NB4 (cell line): ENCODE results near the gene ALOX15B.

Experiments
- DNase-seq: peaks from one replicate; pipeline ENCODE4 v3.0.0; 2010; ENCODE audit warnings: low read depth
- H3K4me3 ChIP-seq: one replicate; pipeline ENCODE4 v1.5.1; 2011; ENCODE audit warnings: mild to moderate bottlenecking, low read depth, low read length, moderate library complexity
- MYC ChIP-seq: IDR thresholded peaks from 2 replicates; pipeline ENCODE4 v1.6.1; 2011; ENCODE audit warnings: low read depth, low read length
- POLR2A ChIP-seq: IDR thresholded peaks from 2 replicates; pipeline ENCODE4 v1.6.1; 2011; ENCODE audit warnings: mild to moderate bottlenecking; ENCODE audit not compliant: insufficient read length; ENCODE audit errors: extremely low read depth
- TF ChIP-seq, protein P1 (sequence below): IDR thresholded peaks from 2 replicates; pipeline ENCODE4 v1.6.1; 2011; ENCODE audit warnings: low read depth, low read length
- TF ChIP-seq, protein P2 (sequence below): IDR thresholded peaks from one replicate; pipeline ENCODE4 v1.5.1; 2012; ENCODE audit warnings: low read depth, low read length

The ALOX15B gene

DNA sequence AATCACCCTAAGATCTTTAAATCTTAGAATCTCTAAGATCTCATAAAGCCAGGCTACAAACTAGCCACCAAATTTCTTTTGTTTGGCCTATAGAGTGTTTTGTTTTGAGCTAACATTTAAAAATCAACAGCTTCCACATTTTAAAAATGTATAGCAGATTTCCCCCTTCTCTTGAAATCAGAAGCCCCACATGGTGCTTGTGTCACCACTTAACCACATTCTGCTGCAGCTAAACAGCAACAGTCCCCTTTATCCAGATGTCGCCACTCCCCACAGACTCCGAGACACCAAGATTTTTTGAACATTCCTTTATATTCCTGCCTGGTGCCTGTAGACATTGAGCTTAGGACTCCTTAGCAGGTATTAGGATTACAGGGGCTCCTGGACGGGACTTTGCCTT, 20.4 kb upstream of the ALOX15B start:
- peak; percentile 61 for DNase-seq
- H3K4me3 ChIP-seq: no peak overlapping the region
- no peak for TF ChIP-seq POLR2A
- TF ChIP-seq, protein P1, sequence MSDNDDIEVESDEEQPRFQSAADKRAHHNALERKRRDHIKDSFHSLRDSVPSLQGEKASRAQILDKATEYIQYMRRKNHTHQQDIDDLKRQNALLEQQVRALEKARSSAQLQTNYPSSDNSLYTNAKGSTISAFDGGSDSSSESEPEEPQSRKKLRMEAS: peak; percentile 31; the same call in 1 of the 2 replicates

DNA sequence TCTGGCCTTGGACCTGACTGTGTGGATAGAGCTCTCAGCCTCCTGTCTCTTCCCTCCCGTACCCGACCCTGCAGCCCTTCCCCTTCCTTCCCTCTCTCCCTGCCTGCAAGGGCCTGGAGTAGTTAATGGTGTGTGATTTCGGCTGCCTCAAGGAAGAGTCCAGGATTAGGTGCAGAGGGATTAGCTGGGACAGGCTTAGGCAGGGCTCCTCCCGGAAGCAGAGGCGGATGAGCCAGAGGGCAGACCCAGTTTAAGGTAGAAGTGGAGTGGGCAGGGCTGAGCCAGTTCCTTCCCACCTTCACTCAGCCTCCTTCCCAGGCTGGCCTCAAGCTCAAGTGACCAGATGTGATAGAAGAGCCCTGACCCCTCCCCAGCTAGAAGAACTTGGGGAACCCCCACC, 19.7 kb upstream of the ALOX15B start:
- DNase-seq: no peak
- no peak for TF ChIP-seq MYC
- TF ChIP-seq, protein P1: no peak
- TF ChIP-seq, protein P2, sequence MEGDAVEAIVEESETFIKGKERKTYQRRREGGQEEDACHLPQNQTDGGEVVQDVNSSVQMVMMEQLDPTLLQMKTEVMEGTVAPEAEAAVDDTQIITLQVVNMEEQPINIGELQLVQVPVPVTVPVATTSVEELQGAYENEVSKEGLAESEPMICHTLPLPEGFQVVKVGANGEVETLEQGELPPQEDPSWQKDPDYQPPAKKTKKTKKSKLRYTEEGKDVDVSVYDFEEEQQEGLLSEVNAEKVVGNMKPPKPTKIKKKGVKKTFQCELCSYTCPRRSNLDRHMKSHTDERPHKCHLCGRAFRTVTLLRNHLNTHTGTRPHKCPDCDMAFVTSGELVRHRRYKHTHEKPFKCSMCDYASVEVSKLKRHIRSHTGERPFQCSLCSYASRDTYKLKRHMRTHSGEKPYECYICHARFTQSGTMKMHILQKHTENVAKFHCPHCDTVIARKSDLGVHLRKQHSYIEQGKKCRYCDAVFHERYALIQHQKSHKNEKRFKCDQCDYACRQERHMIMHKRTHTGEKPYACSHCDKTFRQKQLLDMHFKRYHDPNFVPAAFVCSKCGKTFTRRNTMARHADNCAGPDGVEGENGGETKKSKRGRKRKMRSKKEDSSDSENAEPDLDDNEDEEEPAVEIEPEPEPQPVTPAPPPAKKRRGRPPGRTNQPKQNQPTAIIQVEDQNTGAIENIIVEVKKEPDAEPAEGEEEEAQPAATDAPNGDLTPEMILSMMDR: no peak
- TF ChIP-seq POLR2A: no peak

DNA sequence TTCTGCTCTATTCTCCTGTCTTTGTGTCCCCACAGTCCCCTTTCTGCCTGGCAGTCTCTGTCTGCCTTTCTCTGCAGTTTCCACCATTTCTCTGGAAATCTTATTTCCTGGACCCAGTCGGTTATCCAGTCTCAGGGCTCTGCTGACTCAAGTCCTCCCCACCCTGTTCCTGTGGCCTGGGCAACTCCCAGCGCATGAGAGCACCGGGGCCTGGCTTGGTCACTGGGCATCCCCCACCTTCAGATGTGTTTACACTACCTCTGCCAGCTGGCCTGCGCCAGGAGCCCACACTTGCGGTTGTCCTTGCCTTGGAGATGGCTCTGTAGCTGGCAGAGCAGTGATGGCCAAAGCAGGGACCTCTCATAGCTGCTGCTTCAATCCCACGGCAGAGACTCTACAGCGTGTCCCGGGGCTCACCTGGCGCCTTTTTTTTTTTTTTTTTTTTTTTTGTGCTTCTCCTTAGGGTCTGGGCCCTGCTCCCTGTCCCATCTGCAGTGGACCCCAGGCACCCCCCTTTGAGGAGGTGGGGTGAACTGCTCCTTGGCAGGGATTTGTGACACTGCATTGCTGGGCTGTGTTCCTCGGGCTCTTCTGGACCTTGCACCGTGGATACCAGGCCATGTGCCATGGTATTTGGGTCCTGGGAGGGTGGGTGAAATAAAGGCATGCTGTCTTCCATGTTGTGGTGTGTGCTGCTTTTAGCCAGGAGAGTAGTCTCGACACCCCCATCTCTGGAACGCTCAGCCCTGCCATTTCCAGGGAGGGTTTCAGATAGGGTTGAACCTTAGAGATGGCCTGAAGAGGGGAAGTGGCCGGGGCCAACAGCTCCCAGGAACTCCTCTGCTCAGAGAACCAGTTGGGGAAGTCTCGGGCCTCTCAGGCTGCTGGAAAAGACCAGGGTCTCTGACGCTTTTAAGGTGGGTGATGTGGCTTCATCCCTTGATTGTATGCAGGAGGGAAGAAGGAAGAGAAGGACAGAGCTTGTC, 18.9 kb upstream of the ALOX15B start:
- no peak overlapping the region for H3K4me3 ChIP-seq

More for the DNA sequence above, 19.7 kb upstream of the ALOX15B start:
- no peak overlapping the region for H3K4me3 ChIP-seq

DNA sequence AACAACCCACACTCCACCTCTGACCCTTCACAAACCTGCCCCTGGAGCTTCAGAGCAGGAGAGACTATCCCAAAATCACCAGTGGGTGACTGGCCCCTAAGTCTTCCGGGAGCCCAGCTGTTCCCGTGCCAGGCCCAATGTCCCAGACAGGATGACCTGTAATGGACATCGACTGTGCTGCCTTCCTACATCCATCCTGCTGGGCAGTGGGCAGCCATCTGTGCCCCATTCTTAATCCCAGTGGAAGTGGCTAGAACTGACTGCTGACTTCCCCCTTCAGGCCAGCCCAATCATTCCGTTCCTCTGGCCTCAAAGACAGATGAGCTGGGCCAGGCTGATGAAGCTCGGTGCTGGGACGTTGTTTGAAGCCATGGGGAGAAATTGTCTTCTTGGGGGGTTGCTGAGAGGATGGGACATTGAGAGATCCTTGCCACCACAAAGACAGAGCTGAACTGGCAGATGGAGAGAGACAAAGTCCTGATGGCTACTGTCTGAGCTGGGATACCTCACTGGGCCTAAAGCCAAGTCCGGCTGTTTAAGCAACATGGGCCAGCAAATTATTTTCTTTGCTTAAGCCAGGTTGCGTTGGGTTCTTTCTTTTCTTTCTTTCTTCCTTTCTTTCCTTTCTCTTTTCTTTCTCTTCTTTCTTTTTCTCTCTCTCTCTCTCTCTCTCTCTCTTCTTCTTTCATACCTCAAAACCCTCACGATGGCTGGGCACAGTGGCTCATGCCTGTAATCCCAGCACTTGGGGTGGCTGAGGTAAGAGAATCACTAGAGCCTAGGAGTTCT, 17.9 kb upstream of the ALOX15B start:
- H3K4me3 ChIP-seq: no peak overlapping the region
- TF ChIP-seq MYC (no peak), POLR2A (no peak)
- TF ChIP-seq, protein P1: no peak
- TF ChIP-seq, protein P2: no peak

More for the DNA sequence above, 18.9 kb upstream of the ALOX15B start:
- TF ChIP-seq POLR2A (no peak), MYC (no peak)
- TF ChIP-seq, protein P2: no peak
- TF ChIP-seq, protein P1: no peak
- no peak for DNase-seq

DNA sequence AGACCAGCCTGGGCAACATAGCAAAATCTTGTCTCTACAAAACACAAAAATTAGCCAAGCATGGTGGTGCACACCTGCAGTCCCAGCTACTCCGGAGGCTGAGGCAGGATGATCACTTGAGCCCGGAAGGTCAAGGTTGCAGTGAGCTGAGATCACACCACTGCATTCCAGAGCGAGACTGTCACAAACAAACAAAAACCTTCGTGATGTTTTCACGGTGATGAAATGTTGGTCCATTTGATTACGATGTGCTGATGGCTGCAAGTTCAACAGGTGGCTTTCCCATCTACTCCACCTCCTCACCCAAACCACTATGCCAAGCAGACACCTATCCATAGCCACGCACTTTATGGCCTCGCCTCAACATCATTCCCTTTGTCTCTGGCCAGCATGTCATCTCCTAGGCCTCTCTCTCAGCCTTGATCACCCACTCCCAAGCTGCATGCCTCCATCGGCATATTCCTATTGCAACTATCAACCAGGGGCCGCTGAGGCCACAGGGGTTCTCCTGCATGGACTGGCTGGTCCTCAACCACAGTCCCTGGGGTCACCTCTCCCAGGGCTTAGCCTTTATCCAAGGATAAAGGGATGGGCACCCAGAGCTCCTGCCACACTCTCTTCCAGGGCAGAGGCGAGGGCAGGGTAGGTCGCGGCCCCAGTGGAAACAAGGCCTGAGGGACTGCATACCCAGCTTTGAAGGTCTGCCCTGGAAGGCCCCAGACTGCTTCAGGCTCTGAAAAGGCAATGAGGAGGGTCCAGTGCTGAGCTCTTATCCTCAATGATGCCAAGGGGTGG, 17.1 kb upstream of the ALOX15B start:
- TF ChIP-seq POLR2A: no peak
- TF ChIP-seq, protein P1: no peak
- TF ChIP-seq, protein P2: no peak
- TF ChIP-seq MYC: no peak
- no peak for DNase-seq
- no peak overlapping the region for H3K4me3 ChIP-seq

More for the DNA sequence above, 17.9 kb upstream of the ALOX15B start:
- no peak for DNase-seq
